Upper lobe of left lung (tissue), 4 donors: Measurements from ENCODE around the gene KCTD1.

Source experiments
- POLR2A ChIP-seq, 4 donors: fragments of 450-650 bp; IDR thresholded peaks; one replicate each; pipeline ENCODE4 v1.5.1; 2016 to 2017; ENCODE audit warnings: antibody characterized with exemption in 4 of 4, mild to moderate bottlenecking in 2 of 4
- POLR2AphosphoS5 ChIP-seq, 2 donors: sonication (generic); formaldehyde crosslinking; IDR thresholded peaks; one replicate each; pipeline ENCODE4 v1.5.1; 2017; ENCODE audit warnings: antibody characterized with exemption in 2 of 2
- TF ChIP-seq, protein P1 (sequence below), 6 experiments: fragments of 450-650 bp in 4 of 6; fragments of 200-600 bp in 2 of 6; sonication (generic) in 2 of 6; IDR thresholded peaks; one replicate each; pipeline ENCODE4 v1.5.1; 2016 to 2019; ENCODE audit warnings: antibody characterized with exemption in 6 of 6

DNA sequence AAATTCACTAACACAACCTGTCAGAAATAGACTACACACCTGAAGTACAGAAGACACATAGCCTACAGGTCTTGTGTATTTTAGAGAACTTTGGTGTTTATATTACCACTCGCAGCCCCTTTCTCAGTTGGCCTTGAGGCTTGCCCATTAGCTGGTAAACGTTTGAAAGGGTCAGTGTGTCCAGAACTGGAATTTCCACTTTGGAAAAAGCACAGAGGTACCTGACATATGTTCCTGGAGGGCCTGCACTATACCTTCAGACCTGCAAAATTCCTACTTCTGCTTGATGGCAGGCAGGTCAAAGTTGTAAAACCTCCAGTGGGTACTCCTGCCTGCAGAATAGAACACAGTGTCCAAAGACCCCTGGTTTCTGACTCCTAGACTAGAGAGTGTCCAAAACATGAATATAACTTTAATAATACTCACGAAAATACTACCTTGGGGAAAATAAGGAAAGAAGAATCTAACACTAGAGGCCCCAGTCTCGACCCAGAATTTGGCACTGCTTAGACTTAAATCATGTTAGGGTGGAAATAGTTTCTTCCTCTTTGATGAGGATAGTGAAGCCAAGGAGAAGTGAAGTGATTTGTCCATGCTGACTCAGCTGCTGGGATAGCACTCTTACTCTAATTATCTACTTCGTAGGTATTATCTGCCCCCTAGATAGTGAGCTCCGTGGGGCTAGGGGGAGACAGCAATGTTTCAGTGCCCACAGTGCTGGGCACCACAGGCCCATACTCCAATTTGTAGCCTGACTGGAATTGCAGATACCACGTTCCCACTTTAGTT, 2.8 kb downstream of the KCTD1 start:
- TF ChIP-seq POLR2A (IDR thresholded peaks at IDR 0.05) (no peak), POLR2AphosphoS5 (IDR thresholded peaks at IDR 0.05) (no peak)
- TF ChIP-seq, protein P1, sequence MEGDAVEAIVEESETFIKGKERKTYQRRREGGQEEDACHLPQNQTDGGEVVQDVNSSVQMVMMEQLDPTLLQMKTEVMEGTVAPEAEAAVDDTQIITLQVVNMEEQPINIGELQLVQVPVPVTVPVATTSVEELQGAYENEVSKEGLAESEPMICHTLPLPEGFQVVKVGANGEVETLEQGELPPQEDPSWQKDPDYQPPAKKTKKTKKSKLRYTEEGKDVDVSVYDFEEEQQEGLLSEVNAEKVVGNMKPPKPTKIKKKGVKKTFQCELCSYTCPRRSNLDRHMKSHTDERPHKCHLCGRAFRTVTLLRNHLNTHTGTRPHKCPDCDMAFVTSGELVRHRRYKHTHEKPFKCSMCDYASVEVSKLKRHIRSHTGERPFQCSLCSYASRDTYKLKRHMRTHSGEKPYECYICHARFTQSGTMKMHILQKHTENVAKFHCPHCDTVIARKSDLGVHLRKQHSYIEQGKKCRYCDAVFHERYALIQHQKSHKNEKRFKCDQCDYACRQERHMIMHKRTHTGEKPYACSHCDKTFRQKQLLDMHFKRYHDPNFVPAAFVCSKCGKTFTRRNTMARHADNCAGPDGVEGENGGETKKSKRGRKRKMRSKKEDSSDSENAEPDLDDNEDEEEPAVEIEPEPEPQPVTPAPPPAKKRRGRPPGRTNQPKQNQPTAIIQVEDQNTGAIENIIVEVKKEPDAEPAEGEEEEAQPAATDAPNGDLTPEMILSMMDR (IDR thresholded peaks at IDR 0.05), result no peak
